Stimulated activated CD8-positive, alpha-beta memory T cell treated with anti-CD3 and anti-CD28 coated beads, Interleukin-12 subunit alpha, Interleukin-12 subunit beta, amount 100 ng/mL, for 24 hours (primary cell): Measurements from ENCODE around the gene RTF1.

Experiments used
- DNase-seq: peaks from one replicate; pipeline ENCODE4 v3.0.0-alpha.2; 2020; ENCODE audit errors: extremely low read depth

RTF1 gene

DNA sequence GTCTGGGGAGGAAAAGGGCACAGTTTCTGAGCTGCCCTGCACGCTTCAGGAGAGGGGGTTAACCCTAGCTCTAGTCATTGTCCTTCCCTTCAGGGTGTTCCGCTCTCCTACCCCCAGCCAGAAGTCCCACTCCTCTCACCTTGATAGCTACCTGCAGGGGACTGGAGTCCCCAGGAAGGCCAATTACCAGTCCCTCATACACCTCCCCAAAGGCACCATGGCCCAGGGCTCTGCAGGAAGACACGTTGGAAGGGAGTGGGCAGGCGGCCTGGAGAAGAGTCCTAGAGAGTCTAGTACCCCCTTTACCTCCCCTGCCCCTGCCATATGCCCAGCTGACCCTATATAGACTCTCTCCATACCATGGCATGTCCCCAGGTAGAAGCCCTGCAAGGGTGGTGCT is 88.9 kb downstream of the RTF1 start:
- no peak for DNase-seq

DNA sequence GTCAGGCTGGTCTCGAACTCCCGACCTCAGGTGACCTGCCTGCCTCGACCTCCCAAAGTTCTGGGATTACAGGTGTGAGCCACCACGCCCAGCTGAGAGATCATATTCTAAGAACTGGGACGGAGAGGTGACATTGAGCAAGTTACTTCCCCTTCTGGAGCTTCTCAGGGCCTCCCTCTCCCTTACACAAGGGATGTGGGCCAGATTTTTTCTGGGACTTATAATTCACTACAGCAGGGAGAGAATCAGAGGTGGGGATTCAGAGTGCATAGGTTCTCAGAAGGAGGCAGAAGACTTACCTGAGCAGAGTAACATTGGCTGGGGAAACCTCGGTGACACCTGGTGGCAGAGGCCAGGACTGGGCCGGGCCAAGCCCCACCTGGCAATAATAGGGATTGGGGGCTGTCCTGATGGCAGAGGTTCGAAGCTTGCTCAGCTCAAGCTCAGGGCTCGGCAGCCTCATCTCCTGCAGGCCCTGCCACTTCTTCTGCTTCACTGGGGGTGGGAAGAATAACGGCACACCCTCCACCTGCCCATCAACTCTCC is 90.0 kb downstream of the RTF1 start:
- no peak for DNase-seq

DNA sequence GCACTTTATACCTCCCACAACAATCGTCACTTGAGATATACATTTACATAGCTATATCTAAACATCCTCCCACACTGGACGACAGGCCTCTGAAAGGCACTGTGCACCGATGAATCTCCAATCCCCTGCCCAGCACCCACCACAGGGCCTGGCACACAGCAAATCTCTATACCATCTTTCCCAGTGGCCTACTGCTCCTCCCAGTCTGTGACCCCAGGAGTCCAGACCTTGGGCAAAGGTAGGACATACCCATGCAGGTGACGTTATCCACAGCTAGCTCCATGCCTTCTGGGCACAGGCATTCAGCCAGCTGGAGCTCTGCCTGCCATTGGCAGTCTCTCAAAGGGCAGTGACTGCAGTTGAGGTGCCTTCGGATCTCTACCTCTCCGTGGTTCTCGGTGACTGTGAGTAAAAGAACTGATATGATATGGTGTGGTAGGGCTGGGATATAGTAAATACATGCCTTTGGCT is 91.0 kb downstream of the RTF1 start:
- no peak for DNase-seq

GRCh38 chr15:41510728-41511127 is 93.8 kb downstream of the RTF1 start:
- no peak for DNase-seq

DNA sequence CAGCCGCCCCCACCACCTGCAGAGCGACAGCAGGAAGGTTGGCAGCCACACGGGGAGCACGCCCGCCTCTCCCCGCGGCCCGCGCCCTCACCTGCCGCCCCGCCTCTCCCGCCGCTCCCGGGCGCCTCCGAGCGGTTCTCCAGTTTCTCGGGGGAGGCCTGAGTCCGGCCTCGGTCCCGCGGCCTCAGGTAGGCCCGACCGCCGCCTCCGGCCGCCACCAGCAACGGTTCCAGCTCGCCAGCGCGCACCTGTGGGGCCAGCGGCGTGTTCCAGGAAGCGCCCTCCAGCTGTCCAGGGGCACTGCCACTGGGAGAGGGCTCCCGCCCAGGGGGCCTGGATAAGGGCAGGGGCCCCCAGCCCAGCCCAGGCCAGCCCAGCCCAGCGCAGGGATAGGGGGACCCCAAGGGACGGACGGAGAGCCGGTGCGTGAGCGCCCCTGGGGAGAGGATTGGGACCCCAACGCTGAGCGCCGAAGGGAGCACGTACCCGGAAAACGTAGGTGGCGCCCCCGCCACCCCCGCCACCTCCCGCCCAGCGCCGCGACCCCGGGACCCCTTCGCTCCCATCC is 94.5 kb downstream of the RTF1 start:
- DNase-seq = no peak

- DNase-seq = no peak
These were observed 95.0 kb downstream of the RTF1 start for GRCh38 chr15:41511899-41512369.

DNA sequence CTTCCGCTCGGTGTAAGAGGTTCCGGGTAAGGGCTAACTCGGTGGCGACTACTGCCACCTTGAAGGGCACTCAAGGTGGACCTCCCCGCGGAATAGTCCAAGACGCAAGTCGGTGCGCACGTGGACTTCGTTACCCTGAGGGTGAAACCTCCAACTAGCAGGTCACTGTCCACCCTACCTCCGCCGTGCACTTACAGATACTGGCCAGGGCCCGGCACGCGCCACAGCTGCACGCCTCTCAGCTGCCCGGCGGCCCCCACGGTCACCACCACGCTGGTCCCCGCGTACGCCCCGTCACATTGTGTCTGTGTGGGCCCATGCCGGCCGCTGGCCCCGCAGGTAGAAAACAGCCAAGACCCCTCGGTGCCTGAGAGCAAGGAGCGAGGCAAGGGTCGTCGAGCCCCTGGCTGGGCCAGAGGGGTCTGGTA is 95.6 kb downstream of the RTF1 start:
- no peak for DNase-seq

GRCh38 chr15:41512940-41513505 is 96.1 kb downstream of the RTF1 start:
- no peak for DNase-seq

DNA sequence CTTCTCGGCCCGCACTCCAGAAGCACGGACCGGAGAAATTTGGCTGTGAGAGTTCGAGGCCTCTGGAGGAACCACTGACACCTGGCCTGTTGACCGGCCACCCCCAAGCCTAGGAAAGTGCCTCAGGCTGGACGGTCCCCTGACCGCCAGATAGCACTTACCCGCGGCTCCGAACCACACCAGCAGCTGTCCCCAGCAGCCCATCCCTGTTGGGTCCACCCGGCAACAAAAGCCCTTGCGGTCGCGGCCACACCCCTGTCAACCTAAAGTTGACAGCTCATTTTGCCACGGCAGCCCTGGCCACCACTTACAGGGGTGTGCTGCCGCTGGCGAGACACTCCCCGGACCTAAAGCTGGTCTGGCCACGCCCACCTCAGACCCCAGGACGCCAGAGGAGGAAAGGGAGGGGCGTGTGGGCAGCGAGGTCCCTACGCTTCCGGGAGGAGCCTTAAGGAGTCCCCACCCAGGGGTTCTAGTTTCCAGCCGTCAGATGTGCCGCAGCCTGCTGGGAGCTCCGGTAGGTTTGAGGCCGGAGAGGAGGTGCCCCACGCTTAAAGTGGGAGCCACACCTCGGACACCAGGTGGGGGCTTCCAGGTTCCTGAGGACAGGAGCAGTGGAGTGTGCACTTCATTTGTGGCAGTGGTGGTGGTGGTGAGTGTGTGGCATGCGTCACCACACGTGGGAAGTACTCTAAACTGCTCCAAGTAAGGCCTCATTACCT is 96.8 kb downstream of the RTF1 start, which contains the start of gene LTK:
LTK (minus strand) TSS at position 322 of the 722 bp plus-strand sequence; CDS start at position 204, 118 bp downstream.
- no peak for DNase-seq

DNA sequence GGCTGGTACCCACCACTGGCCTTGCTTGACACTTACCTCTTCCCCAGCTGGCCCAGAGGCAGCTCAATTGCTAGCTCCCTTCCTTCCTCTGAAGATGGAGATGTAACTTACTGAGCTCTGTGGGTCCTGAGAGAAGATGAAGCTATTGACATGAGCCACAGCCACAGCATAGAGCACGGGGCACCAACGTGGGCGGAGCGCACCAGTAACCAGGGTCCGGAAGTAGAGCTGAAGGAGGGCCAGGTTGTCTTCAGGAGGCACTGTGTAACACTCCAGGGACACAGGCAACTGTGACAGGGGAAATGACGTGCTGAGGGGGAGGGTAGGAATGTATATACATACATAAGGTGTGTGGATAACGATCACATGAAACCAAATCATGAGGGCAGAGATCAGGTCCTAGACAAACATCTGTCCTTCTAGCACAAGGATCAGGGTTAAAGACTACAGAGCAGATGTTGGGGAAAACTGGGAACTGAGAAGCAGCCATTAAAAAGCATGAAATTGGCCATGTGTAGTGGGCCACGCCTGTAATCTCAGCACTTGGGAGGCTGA is 101.1 kb downstream of the RTF1 start:
- DNase-seq = no peak

- DNase-seq = no peak
These were observed 103.7 kb downstream of the RTF1 start for GRCh38 chr15:41520636-41521035.

- DNase-seq = no peak
These were observed 104.7 kb downstream of the RTF1 start for GRCh38 chr15:41521614-41522013.

- no peak for DNase-seq
These were observed 106.2 kb downstream of the RTF1 start for GRCh38 chr15:41523097-41523496.

DNA sequence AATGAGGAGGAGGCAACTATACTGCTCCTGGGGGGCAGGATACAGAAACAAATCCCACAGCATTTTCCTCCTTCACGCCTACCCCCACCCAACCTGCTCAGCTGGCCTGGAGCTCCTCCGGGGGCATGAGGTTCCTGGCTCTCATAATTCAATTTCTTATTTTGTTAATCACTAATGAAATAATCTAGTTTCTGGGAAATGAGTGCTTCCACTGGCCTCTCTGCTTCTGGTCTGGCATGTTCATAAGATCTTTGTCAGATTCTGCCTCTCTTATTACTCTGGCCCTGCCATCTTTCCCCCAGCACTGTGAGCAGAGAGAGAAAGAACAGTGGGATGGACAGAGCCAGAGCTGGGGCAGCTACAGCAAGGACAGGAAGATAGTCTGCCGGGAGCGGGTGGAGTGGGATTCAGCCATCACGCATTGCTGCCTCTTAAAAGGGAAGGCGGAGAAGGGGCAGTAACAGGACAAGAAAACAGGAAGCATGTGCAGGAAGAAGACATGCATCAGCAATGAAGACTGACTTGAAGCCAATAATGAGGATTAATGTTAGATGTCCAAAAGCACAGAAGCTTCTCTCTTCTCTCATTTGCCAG is 113.6 kb downstream of the RTF1 start:
- DNase-seq = no peak
